ENCODE results near the gene SIPA1L3. TPM values are rescaled to one million over a fixed set of nuclear protein-coding genes. Genes with fewer than 3 reads are reported as not detected.

Gene SIPA1L3
- total RNA-seq, 1 donor from 2014 or later = 9.4 TPM

GRCh38 chr19:37975071-37975470, 68.1 kb downstream of the SIPA1L3 start:
- no peak for FAIRE-seq
- DNase-seq (ENCODE audit: low spot score in 2 of 2) = no peak

GRCh38 chr19:37975596-37976515, 68.8 kb downstream of the SIPA1L3 start:
- no peak for FAIRE-seq

GRCh38 chr19:37977391-37977790, 70.4 kb downstream of the SIPA1L3 start:
- FAIRE-seq = no peak
- no peak for DNase-seq (ENCODE audit: low spot score in 2 of 2)

More at GRCh38 chr19:37975596-37976515, 68.8 kb downstream of the SIPA1L3 start:
- no peak for DNase-seq (ENCODE audit: low spot score in 2 of 2)

DNA sequence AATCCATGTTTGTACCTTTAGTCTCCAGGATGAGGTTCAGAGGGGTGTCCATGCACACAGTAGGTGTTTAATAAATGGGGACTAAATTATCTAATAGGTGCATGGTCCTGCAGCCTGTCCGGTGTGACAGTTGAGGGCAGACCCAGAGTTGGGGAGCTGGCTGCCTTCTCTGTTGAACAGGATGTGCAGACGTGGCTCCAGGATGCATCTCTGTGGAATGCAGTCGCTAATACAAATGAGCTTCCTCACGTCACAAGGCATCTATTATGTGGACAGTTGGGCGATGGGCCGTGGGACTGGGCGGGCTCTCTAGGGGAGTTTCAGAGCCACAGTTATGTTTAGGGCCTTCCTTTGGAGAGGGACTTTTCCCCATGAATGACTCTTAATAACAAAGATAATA, 71.0 kb downstream of the SIPA1L3 start:
- DNase-seq (ENCODE audit: low spot score in 2 of 2) (peak; percentile 19 to 50), FAIRE-seq (no peak)

- DNase-seq (ENCODE audit: low spot score in 2 of 2) (no peak), FAIRE-seq (no peak)
Measured at GRCh38 chr19:37979547-37980082, 72.6 kb downstream of the SIPA1L3 start.

GRCh38 chr19:37980419-37981170, 73.6 kb downstream of the SIPA1L3 start:
- FAIRE-seq (no peak), DNase-seq (ENCODE audit: low spot score in 2 of 2) (no peak)

DNA sequence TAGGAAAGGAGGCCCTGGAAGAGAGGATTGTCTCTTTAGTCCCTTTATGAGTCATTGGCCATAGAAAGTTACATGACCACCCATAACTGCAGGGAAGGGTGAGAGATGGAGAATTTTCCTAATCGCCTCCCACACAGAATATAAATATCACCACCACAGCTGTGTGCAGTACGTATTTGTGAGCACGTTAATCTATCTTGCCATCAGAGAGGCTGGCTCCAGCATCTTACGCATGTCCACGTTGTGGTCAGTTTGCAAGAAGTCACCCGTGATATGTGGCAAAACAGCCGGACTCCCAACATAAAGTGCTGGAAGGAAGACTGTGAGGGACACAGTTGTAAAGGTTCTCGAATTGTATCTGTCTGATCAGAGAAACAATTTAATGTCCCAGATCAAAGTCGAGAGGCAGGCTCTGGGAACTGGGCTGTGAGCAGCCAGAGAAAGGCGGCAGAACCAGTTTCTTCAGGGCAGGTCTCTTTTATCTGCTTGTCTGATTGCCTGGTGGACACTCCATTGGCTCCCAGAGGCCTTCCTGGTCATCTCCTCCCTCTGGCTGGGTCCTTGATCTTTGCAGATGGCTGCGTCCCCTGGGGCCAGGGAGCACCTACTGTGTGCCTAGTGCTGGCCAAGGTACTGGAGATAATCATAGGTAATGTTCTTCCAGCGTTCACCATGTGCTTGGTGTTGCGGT, 74.9 kb downstream of the SIPA1L3 start:
- no peak for DNase-seq (ENCODE audit: low spot score in 2 of 2)
- no peak for FAIRE-seq

GRCh38 chr19:37982655-37983054, 75.6 kb downstream of the SIPA1L3 start:
- FAIRE-seq (no peak), DNase-seq (ENCODE audit: low spot score in 2 of 2) (no peak)

DNA sequence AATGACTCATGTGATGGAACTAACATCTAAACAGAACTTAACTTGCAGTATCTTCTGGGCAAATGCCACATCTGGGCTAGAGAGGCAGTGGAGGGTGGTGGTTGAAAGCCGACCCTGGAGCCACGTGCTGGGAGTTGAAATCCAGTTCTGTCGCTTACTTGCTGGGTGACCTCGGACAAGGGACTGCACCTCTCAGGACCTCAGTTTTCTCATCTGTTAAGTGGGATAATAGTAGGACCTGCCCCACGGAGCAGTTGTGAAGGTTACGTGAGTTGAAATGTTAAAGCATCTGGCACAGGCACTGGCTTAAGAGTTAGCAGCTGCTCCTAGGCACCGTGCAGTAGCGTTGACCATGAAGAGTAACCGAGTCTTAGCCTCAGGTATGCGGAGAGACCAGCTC, 76.1 kb downstream of the SIPA1L3 start:
- FAIRE-seq (no peak), DNase-seq (ENCODE audit: low spot score in 2 of 2) (no peak)

GRCh38 chr19:37983916-37984315, 76.9 kb downstream of the SIPA1L3 start:
- FAIRE-seq = no peak
- DNase-seq (ENCODE audit: low spot score in 2 of 2) = no peak

DNA sequence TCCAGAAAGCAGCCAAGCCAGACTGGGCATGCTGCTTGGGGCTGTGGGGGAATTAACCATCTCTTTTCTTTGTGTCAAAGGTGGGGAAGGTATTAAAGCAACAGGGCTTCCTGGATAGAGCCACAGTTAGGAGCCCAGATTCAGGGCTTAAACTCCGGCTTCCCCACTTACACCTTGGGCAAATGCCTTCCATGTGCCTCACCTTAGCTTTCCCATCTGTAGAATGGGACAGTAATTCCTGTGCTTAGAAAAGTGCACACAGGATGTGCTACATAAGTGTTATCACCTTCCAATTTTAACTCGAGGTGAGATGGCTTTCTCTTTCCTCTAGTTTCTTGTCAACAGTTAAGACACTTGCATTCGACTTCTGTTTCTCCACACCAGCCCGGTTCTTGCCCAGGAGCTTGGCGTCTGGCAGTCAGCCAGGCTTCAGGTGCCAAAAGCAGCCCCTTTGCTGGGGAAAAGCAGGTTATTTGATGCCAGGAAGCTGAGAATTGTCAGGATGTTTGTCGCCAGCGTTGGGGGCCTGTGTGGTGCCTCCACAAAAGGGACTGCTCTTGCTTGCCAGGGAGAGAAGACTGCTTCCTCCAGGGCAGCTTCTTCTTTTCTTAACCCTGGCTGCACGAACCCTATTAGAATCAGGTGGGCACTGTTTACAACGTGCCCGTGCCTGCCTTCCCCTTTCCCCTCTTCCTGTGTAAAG, 79.2 kb downstream of the SIPA1L3 start:
- DNase-seq (ENCODE audit: low spot score in 2 of 2) (no peak), FAIRE-seq (no peak)

- FAIRE-seq = no peak
- no peak for DNase-seq (ENCODE audit: low spot score in 2 of 2)
Measured at GRCh38 chr19:37987356-37988332, 80.6 kb downstream of the SIPA1L3 start.

DNA sequence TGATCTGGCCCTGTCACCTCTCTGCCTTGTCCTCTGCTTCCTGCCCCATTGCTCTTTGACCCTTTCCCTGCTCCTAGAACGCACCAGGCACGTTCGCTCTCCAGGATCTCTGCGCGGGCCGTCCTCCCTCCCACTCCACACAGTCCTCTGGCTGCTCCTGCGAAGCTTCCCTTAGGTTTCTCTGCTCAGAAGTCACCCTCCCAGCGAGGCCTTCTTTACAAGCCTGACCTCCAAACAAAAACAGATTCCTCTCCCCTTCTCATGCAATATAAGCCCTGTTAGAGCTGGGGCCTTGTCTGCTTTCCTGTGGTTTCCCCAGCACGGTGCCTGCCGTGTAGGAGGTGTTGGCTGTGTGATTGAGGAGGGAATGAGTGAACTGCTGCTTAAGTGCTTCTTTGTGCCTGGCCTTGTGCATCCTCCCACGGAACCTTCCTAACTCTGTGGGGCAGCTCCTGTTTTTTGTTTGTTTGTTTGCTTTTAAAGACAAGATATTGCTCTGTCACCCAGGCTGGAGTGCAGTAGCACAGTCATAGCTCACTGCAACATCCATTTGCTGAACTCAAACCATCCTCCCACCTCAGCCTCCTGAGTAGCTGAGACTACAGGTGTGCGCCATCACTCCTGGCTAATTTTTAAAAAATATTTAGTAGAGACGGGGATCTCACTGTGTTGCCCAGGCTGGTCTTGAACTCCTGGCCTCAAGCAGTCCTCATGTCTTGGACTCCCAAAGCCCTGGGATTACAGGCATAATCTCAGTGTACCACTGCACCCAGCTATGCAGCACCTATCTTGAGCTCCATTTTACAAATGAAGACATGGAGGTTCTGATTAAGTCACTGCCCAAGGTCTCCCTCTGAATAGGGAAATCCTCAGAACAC, 82.0 kb downstream of the SIPA1L3 start:
- DNase-seq (ENCODE audit: low spot score in 2 of 2) = no peak
- FAIRE-seq = no peak

DNA sequence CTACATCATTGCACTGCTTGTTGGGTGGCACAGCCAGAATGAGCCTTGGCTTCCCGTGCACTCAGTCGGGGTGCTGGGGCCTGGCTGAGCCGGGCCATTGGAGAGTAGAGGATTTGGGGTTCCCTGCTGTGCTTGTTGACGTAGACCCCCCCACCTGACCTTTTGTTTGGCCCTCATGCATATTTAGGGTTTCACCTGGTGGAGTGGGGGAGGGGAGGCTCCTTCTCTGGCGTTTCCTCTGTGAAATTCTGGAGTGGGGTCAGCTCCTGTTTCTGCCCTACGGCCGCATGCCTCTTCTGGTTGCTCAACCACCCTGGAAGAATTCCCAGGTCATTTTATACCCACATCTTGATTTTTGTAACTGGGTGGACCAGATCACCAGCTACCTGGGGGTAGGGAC, 82.8 kb downstream of the SIPA1L3 start:
- no peak for DNase-seq (ENCODE audit: low spot score in 2 of 2)
- FAIRE-seq = no peak

GRCh38 chr19:37990362-37990761, 83.4 kb downstream of the SIPA1L3 start:
- FAIRE-seq (no peak), DNase-seq (ENCODE audit: low spot score in 2 of 2) (no peak)

DNA sequence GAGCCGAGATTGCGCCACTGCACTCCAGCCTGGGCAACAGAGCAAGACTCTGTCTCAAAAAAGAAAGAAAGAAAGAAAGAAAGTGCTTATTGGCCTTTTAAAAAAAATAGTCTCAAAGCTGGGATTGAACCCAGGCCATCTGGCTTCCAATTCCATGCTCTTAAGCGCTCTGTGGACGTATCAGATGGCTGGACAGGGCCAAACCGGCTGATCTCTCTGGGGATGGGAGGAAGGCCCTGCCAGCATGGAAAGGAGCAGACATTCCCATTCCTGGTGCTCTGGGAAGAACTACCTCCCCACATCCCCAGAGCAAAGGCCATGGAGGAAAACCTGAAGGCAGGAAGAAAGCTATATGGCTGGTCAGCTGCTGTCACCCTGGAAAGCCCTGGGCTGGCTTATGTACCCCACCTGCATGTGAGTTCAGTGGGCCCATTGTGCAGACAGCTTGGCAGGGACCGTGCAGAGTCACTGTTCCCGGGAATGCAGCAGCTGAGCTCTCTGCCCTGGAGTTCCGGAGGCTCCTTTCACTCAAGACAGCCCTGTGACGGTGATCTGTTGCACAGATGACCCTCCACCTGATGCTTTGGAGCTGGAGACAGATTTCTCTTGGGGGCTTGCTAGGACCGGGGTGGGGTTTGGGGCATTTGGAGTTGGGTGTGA, 84.3 kb downstream of the SIPA1L3 start:
- FAIRE-seq (no peak), DNase-seq (ENCODE audit: low spot score in 2 of 2) (no peak)

- DNase-seq (ENCODE audit: low spot score in 2 of 2) (no peak), FAIRE-seq (no peak)
Measured at GRCh38 chr19:37991841-37992248, 84.8 kb downstream of the SIPA1L3 start.
